ENCODE data around the gene ZNF425. TPM values are rescaled to one million over a fixed set of nuclear protein-coding genes. Genes with fewer than 3 reads are reported as not detected.
A peak's percentile ranks its signal among the peaks of the same experiment; 100 is the strongest.

ZNF425 gene
- total and polyA plus RNA-seq, 2 experiments from 2014 or later = 4.3 to 5.0 TPM

GRCh38 chr7:149070372-149071125, 55.6 kb downstream of the ZNF425 start:
- H3K4me1 Mint-ChIP-seq = 0 out of 3 replicates have a peak, but pooled peaks cover 5% of the 10 kb centered on the region
- no peaks in the 10 kb centered on the region; the same call in 1 of the 2 replicates for H3K4me1 ChIP-seq (ENCODE audit: insufficient read depth)
- peaks cover 51% of the 10 kb centered on the region for H3K36me3 Mint-ChIP-seq (ENCODE audit: low read depth)
- peaks cover 3% of the 10 kb centered on the region for H3K27me3 Mint-ChIP-seq (ENCODE audit: insufficient read depth, low read depth, poor library complexity)
- ATAC-seq = no peak
- no peak overlapping the region for H3K4me2 ChIP-seq
- no peak overlapping the region for H3K4me3 ChIP-seq
- H3K36me3 ChIP-seq (ENCODE audit: insufficient read depth) = peaks cover 31% of the 10 kb centered on the region
- DNase-seq (ENCODE audit: low spot score) = no peak
- H3K27ac ChIP-seq (ENCODE audit: low read depth) = peak overlapping the region; percentile 26; the same call in 1 of the 2 replicates
- no peaks in the 10 kb centered on the region for H3K9me2 ChIP-seq (ENCODE audit: insufficient read depth)
- no peaks in the 10 kb centered on the region; the same call in 1 of the 2 replicates for H4K20me1 ChIP-seq (replicated peaks; ENCODE audit: insufficient read depth)
- H3K27me3 ChIP-seq (ENCODE audit: insufficient read depth) = no peaks in the 10 kb centered on the region
- no peaks in the 10 kb centered on the region for H3K9me3 Mint-ChIP-seq
- no peak overlapping the region for H3K27ac Mint-ChIP-seq
- H3K79me2 ChIP-seq (replicated peaks; ENCODE audit: insufficient read depth) = peaks cover 10% of the 10 kb centered on the region
- TF ChIP-seq POLR2AphosphoS5 (IDR thresholded peaks at IDR 0.05; ENCODE audit: low read depth) (no peak), CTCF (conservative IDR thresholded peaks at IDR 0.05; ENCODE audit: low read depth in 2 of 2) (no peak)
- no peak overlapping the region for H3K4me3 Mint-ChIP-seq
- no peak overlapping the region for H2AFZ ChIP-seq
- H3F3A ChIP-seq (replicated peaks; ENCODE audit: low read depth) = peaks cover 43% of the 10 kb centered on the region

- Mint-ChIP-seq H3K27ac (no peak overlapping the region), H3K9me3 (no peaks in the 10 kb centered on the region), H3K4me3 (no peak overlapping the region), H3K36me3 (ENCODE audit: low read depth) (peaks cover 40% of the 10 kb centered on the region), H3K4me1 (peaks cover 8% of the 10 kb centered on the region; the same call in 2 of the 3 replicates), H3K27me3 (ENCODE audit: insufficient read depth, low read depth, poor library complexity) (peaks cover 11% of the 10 kb centered on the region)
- H3K27me3 ChIP-seq (ENCODE audit: insufficient read depth) = no peaks in the 10 kb centered on the region
- peaks cover 21% of the 10 kb centered on the region for H3K36me3 ChIP-seq (ENCODE audit: insufficient read depth)
- no peaks in the 10 kb centered on the region; the same call in 1 of the 2 replicates for H3K4me1 ChIP-seq (ENCODE audit: insufficient read depth)
- TF ChIP-seq CTCF (conservative IDR thresholded peaks at IDR 0.05; ENCODE audit: low read depth in 2 of 2) = peak in 1 of 2 experiments; percentile 44; a peak in 3 of 4 replicates
- TF ChIP-seq NANOG (IDR thresholded peaks at IDR 0.05; ENCODE audit: borderline replicate concordance) = no peak
- H3K4me3 ChIP-seq = no peak overlapping the region
- no peak overlapping the region for H2AFZ ChIP-seq
- peak overlapping the region; percentile 6; the same call in 1 of the 2 replicates for H3K27ac ChIP-seq (ENCODE audit: low read depth)
- no peaks in the 10 kb centered on the region for H3K9me2 ChIP-seq (ENCODE audit: insufficient read depth)
- no peak for ATAC-seq
- H4K20me1 ChIP-seq (replicated peaks; ENCODE audit: insufficient read depth) = no peaks in the 10 kb centered on the region; the same call in 1 of the 2 replicates
- no peak overlapping the region for H3K4me2 ChIP-seq
- DNase-seq (ENCODE audit: low spot score) = peak; percentile 50
- peaks cover 35% of the 10 kb centered on the region for H3F3A ChIP-seq (replicated peaks; ENCODE audit: low read depth)
- H3K79me2 ChIP-seq (replicated peaks; ENCODE audit: insufficient read depth) = peaks cover 10% of the 10 kb centered on the region
Observed at GRCh38 chr7:149067869-149068268, 58.3 kb downstream of the ZNF425 start.

GRCh38 chr7:149063476-149063875, 62.6 kb downstream of the ZNF425 start:
- Mint-ChIP-seq H3K36me3 (ENCODE audit: low read depth) (peaks cover 7% of the 10 kb centered on the region; the same call in 2 of the 3 replicates), H3K27me3 (ENCODE audit: insufficient read depth, low read depth, poor library complexity) (peaks cover 13% of the 10 kb centered on the region), H3K4me3 (no peak overlapping the region), H3K9me3 (no peaks in the 10 kb centered on the region), H3K4me1 (peaks cover 3% of the 10 kb centered on the region; the same call in 2 of the 3 replicates), H3K27ac (no peak overlapping the region; the same call in 1 of the 2 replicates)
- no peaks in the 10 kb centered on the region for H4K20me1 ChIP-seq (replicated peaks; ENCODE audit: insufficient read depth)
- no peaks in the 10 kb centered on the region for H3K27me3 ChIP-seq (ENCODE audit: insufficient read depth)
- no peak overlapping the region for H3K4me2 ChIP-seq
- ATAC-seq = no peak
- H3K79me2 ChIP-seq (replicated peaks; ENCODE audit: insufficient read depth) = no peaks in the 10 kb centered on the region
- no peak for DNase-seq (ENCODE audit: low spot score)
- no peaks in the 10 kb centered on the region for H3K9me2 ChIP-seq (ENCODE audit: insufficient read depth)
- no peaks in the 10 kb centered on the region for H3K36me3 ChIP-seq (ENCODE audit: insufficient read depth)
- H3K4me1 ChIP-seq (ENCODE audit: insufficient read depth) = no peaks in the 10 kb centered on the region
- H3K27ac ChIP-seq (ENCODE audit: low read depth) = no peak overlapping the region
- peaks cover 7% of the 10 kb centered on the region; the same call in 1 of the 2 replicates for H3F3A ChIP-seq (replicated peaks; ENCODE audit: low read depth)
- no peak overlapping the region for H2AFZ ChIP-seq
- no peak overlapping the region for H3K4me3 ChIP-seq
- TF ChIP-seq NANOG (IDR thresholded peaks at IDR 0.05; ENCODE audit: borderline replicate concordance) (no peak), CTCF (conservative IDR thresholded peaks at IDR 0.05; ENCODE audit: low read depth in 2 of 2) (no peak), EZH2 (IDR thresholded peaks at IDR 0.05; ENCODE audit: low read depth, unreplicated experiment) (no peak), ZNF114 (CRISPR knock-in tag; IDR thresholded peaks at IDR 0.05) (no peak), STAT1 (IDR thresholded peaks at IDR 0.05; ENCODE audit: unreplicated experiment) (no peak)

All from GM23338 (cell line).